Uterus (tissue), 2 donors: ENCODE measurements around the gene AK2.

Source experiments
- CTCF ChIP-seq, 4 experiments: fragments of 200-600 bp in 2 of 4; fragments of 450-650 bp in 2 of 4; sonication (generic) in 2 of 4; IDR thresholded peaks; one replicate each; pipeline ENCODE4 v1.5.1; 2016 to 2019; ENCODE audit warnings: antibody characterized with exemption in 4 of 4, mild to moderate bottlenecking in 2 of 4, moderate library complexity in 1 of 4
- POLR2A ChIP-seq, 2 donors: fragments of 450-650 bp; IDR thresholded peaks; one replicate each; pipeline ENCODE4 v1.6.1; 2016; ENCODE audit warnings: antibody characterized with exemption in 2 of 2, mild to moderate bottlenecking in 1 of 2, moderate library complexity in 1 of 2

GRCh38 chr1:33086384-33086850 is 49.7 kb upstream of the AK2 start:
- TF ChIP-seq POLR2A (IDR thresholded peaks at IDR 0.05) (no peak), CTCF (IDR thresholded peaks at IDR 0.05) (peak; percentile 52 to 77 (median 72))
